Ovary (tissue), 9 donors: Measurements from ENCODE around the gene GYPA. TPM values are rescaled to one million over a fixed set of nuclear protein-coding genes. Genes with fewer than 3 reads are reported as not detected.

ENCODE experiments used
- DNase-seq, 5 donors: peaks; one replicate each; pipeline ENCODE4 v3.0.0-alpha.2; 2019 to 2020
- H3K27ac ChIP-seq, 2 donors: fragments of 200-600 bp; one replicate each; pipeline versions ENCODE4 v1.5.1 to v1.8.0; 2019 to 2022
- H3K27me3 ChIP-seq: fragments of 200-600 bp; one replicate; pipeline ENCODE4 v1.8.0; 2022
- H3K36me3 ChIP-seq: fragments of 200-600 bp; sonication (generic); one replicate; pipeline ENCODE4 v1.5.1; 2019
- H3K4me1 ChIP-seq: one replicate; pipeline ENCODE4 v1.8.1; 2013; ENCODE audit warnings: mild to moderate bottlenecking, moderate library complexity; ENCODE audit not compliant: insufficient read depth
- H3K4me3 ChIP-seq: fragments of 200-600 bp; sonication (generic); one replicate; pipeline ENCODE4 v1.5.1; 2017
- H3K9me3 ChIP-seq, 2 donors: fragments of 200-600 bp in 1 of 2; sonication (generic) in 1 of 2; one replicate each; pipeline versions ENCODE4 v1.5.1 to v1.8.1; 2013 to 2019; ENCODE audit warnings: mild to moderate bottlenecking in 1 of 2, moderate library complexity in 1 of 2
- CTCF ChIP-seq, 3 donors: fragments of 450-650 bp in 2 of 3; fragments of 200-600 bp in 1 of 3; IDR thresholded peaks; one replicate each; pipeline versions ENCODE4 v1.5.1 to v1.8.0; 2016 to 2022; ENCODE audit warnings: antibody characterized with exemption in 3 of 3, mild to moderate bottlenecking in 1 of 3
- EP300 ChIP-seq: sonication (generic); formaldehyde crosslinking; IDR thresholded peaks from one replicate; pipeline ENCODE4 v1.6.1; 2017; ENCODE audit warnings: antibody characterized with exemption
- POLR2A ChIP-seq: fragments of 450-650 bp; IDR thresholded peaks from one replicate; pipeline ENCODE4 v1.6.1; 2017; ENCODE audit warnings: antibody characterized with exemption, mild to moderate bottlenecking, moderate library complexity
- WGBS, 3 donors: extraction: QIAGEN DNeasy Blood & Tissue Kit in 1 of 3; methylation state at CpG; one replicate each; pipeline versions ENCODE4 v1.1.5 to v1.1.7; 2013 to 2017; 5-methylcytosine and 5-hydroxymethylcytosine counted together
- intact Hi-C, 4 donors: fragments of 100-400 bp; cut with DNase I; formaldehyde crosslinking; loops; one replicate each; pipeline versions ENCODE4 v1.11.0 to v1.15.1; 2022 to 2023
- polyA plus RNA-seq, 2 donors: library from polyadenylated mRNA; stranded (reverse); fragments of 200-250 nt in 1 of 2; fragments of 350-450 nt in 1 of 2; fragmentation: Illumina TruSeq in 1 of 2; extraction: RNeasy Lipid Tissue Mini Kit (QIAGEN cat#74804) in 1 of 2; gene quantifications; one replicate each; pipeline ENCODE4 v1.2.3, GENCODE V29; 2013 to 2014
- total RNA-seq, 7 donors: library from RNA; depleted of rRNA in 2 of 7; stranded (reverse); fragments of >200 nt in 2 of 7; fragmentation: NEBNext Ultra II Directional in 3 of 7; extraction: Animal tissue kit (Norgen Biotek cat#: 25700) in 3 of 7; gene quantifications; one replicate each; pipeline versions ENCODE4 v1.1.0 to v1.2.4, GENCODE V29; 2016 to 2023
- donor health status: DM: no; HTN: no; CAD: no; lungs with moderate emphysema.
- donor health status: DM: no; HTN: no; CAD: no.
- donor health status: Bipolar disorder and iron deficiency.
- donor health status: DM: yes; HTN: yes; CAD: no.
- donor health status: DM: no; HTN: no; CAD: no.
- donor health status: DM: yes; HTN: yes; CAD: no.

The GYPA gene
- total and polyA plus RNA-seq, 9 donors, result 0.38 TPM; not detected in 8

DNA sequence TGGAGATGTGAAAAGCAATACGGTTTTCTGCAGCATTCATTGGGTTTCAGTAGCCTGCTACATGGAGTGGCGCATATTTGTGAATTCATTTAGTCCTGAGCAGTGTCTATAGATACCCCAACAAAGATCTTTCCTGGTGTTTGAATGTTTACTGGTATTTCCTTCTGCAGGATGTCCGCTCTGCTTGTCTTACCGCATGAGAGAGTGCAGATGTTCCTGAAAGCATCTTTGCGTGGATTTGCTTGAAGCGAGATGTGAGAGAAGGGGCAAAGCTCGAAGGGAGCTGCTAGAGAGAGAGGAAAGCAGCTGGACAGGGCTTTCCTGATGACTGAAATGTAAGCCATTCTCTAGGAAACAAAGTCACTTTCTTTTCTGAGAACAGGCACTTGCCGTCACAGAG is 40.9 kb upstream of the GYPA start:
- Histone ChIP-seq H3K36me3 (no peaks in the 10 kb centered on the region), H3K4me3 (no peak overlapping the region), H3K4me1 (peaks cover 1% of the 10 kb centered on the region), H3K27ac (no peak overlapping the region), H3K27me3 (no peaks in the 10 kb centered on the region), H3K9me3 (no peaks in the 10 kb centered on the region)
- 82 to 93% (median 90%) methylated on average over 8 of the region's 8 CpGs for whole genome bisulfite sequencing, 3 donors
- no peak for TF ChIP-seq EP300
- TF ChIP-seq CTCF (IDR thresholded peaks at IDR 0.05), result no peak
- no peak for TF ChIP-seq POLR2A
- no peak for DNase-seq
- intact Hi-C loops, result no loop called here

DNA sequence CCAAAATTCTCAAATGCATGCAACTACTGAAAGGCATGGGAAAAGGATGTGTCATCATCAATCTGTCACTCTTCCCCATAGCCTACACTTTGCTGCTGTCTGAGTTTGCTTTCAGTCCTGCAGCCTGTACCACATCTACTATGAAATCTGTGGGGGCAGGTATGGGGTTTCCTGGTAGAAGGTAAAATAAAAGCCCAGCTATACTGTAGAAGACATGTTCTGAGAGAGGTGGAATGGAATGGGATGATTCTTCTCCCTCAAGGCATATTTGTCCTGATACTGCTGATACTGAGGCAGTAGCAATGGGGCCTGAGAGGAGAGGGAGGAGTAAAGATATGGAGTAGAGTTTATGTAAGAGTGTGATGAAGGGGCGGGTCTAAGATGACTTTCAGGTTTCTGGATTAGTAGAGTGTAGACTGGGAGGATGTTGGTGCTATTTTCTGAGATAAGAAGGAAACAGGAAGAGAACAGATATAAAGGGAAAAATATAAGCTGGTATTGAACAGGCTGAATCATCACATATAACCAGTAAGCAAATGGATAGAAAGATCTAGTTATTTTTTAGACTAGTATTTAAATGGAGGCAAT is 38.7 kb upstream of the GYPA start:
- intact Hi-C loops, result loop anchor here in 1 of 4 donors (10.0 kb wide), 1 partner anchor 886 kb away; no protein-coding TSS in a partner anchor
- no peaks in the 10 kb centered on the region for H3K9me3 ChIP-seq
- no peak overlapping the region for H3K27ac ChIP-seq
- H3K4me1 ChIP-seq, result peaks cover 1% of the 10 kb centered on the region
- WGBS, 3 donors, result 78 to 86% (median 84%) methylated on average over 1 of the region's 1 CpG
- no peak overlapping the region for H3K4me3 ChIP-seq
- H3K27me3 ChIP-seq, result no peaks in the 10 kb centered on the region
- DNase-seq, result no peak
- TF ChIP-seq EP300 (no peak), CTCF (IDR thresholded peaks at IDR 0.05) (no peak), POLR2A (no peak)
- H3K36me3 ChIP-seq, result no peaks in the 10 kb centered on the region

DNA sequence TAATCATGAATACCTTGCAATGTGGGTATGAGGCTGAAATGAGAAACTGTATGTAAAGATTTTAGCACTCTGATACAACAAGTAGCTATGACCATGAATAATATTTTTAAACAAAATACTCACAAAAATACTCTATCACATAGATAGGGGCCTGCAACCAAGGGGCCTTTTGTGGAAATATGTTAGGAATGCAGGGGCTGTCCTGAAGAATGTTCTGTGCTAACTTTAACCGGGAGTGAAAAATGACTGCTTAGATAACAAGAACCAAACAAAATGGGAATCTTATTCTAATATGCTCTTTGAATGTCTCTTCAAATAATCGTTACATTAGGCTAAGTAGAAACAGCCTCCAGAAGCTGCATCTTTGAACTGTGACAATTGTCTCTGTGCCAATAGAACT is 37.9 kb upstream of the GYPA start:
- Histone ChIP-seq H3K27ac (no peak overlapping the region), H3K4me1 (peaks cover 1% of the 10 kb centered on the region), H3K36me3 (no peaks in the 10 kb centered on the region), H3K9me3 (no peaks in the 10 kb centered on the region), H3K4me3 (no peak overlapping the region), H3K27me3 (no peaks in the 10 kb centered on the region)
- no peak for TF ChIP-seq POLR2A
- no peak for TF ChIP-seq EP300
- TF ChIP-seq CTCF (IDR thresholded peaks at IDR 0.05), result no peak
- WGBS, 3 donors, result 3 to 10% (median 4%) methylated on average over 2 of the region's 2 CpGs
- DNase-seq, result no peak
- intact Hi-C loops, result loop anchor here in 1 of 4 donors (10.0 kb wide), 1 partner anchor 886 kb away; no protein-coding TSS in a partner anchor

GRCh38 chr4:144176476-144176875 is 36.0 kb upstream of the GYPA start:
- intact Hi-C loops, result loop anchor here in 1 of 4 donors (10.0 kb wide), 1 partner anchor 888 kb away; no protein-coding TSS in a partner anchor

More at GRCh38 chr4:144176476-144176875, 36.0 kb upstream of the GYPA start:
- Histone ChIP-seq H3K27me3 (no peaks in the 10 kb centered on the region), H3K4me1 (peaks cover 1% of the 10 kb centered on the region), H3K4me3 (no peak overlapping the region), H3K9me3 (no peaks in the 10 kb centered on the region), H3K27ac (no peak overlapping the region), H3K36me3 (no peaks in the 10 kb centered on the region)
- 67 to 76% (median 69%) methylated on average over 1 of the region's 1 CpG for WGBS, 3 donors
- no peak for DNase-seq
- TF ChIP-seq CTCF (IDR thresholded peaks at IDR 0.05) (no peak), EP300 (no peak), POLR2A (no peak)
